Stimulated activated CD8-positive, alpha-beta memory T cell treated with anti-CD3 and anti-CD28 coated beads, Interleukin-7, amount 100 ng/mL, for 4 hours (primary cell): ENCODE data around the gene COL18A1.

ENCODE experiments used
- DNase-seq, 2 donors: peaks; one replicate each; pipeline ENCODE4 v3.0.0-alpha.2; 2020; ENCODE audit warnings: low read depth in 2 of 2

The COL18A1 gene

DNA sequence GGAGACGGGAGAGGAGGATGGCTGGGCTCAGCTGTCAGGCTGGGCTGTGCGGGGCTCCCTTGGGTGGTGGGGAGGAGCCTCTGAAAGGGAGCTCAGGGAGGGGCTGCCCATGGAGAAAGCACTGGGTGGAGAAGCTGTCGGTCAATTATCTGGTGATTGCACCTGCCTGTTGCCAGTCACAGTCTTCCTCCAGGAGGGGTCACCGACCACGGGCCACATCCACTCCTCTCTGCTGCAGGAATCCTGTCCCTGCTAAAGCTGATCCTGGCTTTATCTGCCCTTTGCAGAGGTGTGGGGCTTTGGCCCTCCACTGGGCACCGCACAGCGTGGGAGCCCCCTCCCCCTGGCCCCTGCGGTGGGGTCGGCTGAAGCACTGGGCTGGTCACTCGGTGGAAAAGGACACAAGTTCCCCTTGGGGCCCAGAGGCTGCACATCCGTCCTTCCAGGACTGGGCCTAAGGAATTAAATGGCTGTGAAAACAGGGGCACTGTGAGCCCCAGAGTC is 21.8 kb upstream of the COL18A1 start:
- DNase-seq, result no peak

DNA sequence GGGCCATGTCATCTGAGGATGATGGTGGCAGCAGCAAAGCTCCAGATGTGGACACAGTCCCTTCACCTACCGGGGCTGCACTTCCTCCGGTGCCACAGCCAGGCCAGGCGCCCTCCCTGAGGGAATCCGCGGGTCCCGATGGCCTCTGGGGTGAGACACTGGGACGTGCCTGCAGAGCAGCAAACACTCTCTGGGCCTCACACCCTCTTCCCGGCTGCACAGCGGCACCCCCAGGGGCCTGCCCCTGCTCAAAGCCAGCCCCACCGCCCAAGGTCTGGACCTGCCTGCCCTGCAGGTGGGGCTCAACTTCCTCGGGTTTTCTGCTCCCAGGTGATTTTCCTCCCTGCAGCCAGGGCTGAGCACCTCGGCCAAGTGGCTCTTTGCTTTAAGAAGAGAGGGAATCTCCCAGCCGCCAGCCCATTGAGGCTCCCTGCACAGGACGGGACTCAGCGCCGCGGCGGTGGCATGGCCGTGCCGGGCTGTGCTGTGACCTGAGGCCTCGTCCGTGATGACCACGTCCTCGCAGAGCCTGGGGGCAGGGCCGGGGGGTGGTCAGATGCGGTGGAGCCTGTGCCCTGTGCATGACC is 21.3 kb upstream of the COL18A1 start:
- DNase-seq, result no peak

DNA sequence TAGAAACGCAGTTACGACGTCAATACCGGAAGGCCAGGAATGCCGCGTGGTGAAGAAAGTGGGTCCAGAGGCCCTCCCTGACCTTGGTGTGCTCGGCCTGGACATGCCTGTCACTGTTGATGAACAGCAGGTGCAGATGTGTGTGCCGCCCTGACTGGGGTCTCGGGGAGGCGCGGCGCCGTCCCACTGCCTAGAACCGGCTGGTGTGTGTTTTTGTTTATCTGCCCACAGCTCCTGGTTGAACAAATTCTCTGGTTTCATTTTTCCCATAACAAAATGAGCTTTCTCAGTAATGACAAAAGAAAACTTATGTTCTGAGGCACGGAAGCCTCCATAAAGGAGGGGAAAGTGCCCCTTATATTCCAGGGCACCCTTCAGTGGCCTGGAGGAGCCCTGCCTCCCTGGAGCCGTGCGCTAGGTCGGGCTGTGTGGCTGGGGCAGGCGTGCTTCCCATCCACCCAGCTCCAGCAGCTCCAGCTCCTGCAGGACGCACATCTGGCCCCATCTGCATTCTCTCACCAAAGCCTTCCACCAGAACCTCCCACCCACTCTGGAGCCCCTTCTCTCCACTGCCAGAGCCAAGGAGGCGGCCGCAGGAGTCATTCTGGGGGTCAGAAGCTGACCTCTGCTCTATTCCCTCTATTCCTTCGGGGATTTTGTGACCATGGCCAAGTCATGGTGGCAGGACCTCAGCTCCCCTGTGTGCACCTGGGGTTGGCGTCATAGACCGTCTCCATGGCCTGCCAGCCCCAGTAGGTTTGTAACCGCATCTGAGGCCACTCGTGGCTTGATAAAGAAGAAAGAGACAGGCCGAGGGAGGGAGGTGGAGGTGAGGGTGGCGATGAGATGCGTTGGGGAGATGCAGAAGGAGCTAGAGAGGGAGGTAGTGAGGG is 20.1 kb upstream of the COL18A1 start:
- DNase-seq, result no peak

DNA sequence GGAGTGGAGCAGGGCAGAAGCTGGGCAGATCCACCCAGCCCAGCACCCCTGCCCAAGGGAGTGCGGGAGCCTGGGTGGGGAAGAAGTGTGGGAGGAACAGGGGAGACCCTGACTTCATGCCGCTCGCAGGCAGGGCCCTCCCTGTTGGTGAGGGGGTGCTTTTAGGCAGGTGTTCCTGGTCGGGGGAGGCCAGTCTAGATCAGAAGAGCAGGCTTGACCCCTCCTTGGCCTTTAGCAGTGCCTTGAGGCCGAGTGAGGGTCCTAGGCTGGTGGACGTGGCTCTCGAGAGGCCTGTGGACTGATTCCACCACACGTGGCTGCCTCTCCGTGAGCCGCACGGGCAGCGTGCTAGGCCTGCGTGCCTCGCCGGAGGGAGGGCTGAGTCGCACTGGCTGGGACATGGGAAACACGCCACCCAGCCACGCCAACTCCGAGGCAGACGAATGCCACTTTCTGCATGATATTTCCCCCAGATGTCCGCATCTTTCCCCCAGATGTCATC is 19.4 kb upstream of the COL18A1 start:
- DNase-seq, result no peak

DNA sequence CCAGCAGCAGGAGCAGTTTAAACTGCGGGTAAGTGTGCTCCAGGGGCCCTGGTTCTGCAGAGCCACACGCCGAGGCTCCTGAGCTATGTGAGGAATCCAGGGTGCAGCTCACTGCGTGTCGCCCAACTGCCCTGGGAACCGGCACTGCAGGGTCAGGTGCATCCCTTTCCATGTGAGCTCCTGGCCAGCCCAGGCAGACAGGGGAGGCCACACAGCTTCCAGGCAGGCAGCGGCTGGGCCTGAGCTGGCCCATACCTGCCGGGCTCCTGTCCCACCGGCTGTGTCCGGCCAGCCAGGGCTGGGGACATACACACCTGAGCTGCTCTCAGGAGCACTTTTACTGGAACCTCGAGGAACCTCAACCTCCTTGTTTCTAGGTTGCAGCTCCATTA is 18.6 kb upstream of the COL18A1 start:
- no peak for DNase-seq

DNA sequence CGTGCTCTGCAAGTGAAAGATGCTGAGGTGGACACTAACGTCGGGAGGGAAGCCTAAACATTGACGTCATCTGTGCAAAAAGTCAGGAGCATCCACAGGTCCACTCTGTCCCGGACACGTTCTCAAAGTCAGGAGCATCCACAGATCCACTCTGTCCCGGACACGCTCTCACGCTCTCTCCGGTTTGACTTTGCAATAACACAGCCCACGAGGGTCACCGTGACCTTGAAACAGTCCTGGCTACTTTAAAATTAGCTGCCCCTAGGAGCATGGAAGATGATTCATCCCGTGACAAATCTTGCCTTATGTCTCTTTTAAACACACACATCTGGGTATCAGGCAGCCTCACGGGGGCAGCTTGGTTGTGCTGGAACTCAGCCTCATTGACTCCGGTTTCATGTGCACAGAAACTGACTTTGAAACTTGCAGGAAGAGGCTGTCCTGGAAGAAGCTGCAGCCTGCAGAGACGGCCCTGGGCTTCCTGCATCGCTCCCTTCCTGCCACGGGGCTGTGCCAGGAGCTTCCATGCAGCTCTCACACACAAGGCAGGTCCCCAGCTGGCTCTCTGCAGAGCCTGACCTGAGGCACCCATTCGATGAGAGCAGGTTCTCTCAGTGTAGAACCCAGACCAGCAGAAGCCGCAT is 18.1 kb upstream of the COL18A1 start:
- no peak for DNase-seq

DNA sequence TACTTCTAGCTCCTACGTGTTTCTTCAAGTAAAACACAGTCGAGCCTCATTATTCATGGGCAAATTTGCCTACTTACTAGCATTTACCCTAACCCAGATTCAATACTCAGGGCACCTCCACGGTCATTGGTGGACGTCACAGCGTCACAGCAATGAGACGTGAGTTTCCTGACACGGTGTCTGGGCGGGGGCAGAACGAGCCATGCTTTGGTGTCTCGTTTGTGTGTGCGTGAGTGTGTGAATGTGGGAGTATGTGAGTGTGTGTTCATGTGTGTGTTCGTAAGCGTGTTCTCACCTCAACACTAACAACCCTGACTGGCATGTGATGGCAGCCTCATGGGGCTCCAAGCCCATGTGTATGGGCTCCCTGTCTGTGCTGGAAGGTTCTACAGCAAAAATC is 17.5 kb upstream of the COL18A1 start:
- no peak for DNase-seq

DNA sequence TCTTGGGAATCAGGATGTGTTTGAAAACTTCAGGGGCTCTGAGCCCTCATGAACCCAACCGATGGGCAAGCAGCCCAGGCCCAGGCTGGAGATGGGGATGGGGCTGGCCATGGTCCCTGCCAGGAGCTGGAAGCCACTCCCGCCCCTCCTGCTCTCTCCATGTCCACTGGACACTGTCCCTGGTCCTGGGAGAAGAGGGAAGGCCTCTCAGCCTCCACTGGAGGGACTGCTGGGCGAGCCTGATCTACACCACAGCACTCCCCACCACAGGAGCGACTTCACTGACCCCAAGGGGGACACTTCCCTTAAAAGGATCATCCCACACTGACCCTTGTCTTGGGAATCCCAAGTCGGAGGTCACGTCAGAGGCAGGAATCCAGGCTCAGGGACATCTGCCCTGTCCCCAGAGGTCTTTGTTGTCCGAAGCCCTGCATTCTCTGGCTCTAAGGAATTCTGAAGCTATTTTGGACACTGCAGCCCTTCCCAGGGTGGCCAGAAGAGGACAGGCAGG is 16.9 kb upstream of the COL18A1 start:
- DNase-seq, result no peak

DNA sequence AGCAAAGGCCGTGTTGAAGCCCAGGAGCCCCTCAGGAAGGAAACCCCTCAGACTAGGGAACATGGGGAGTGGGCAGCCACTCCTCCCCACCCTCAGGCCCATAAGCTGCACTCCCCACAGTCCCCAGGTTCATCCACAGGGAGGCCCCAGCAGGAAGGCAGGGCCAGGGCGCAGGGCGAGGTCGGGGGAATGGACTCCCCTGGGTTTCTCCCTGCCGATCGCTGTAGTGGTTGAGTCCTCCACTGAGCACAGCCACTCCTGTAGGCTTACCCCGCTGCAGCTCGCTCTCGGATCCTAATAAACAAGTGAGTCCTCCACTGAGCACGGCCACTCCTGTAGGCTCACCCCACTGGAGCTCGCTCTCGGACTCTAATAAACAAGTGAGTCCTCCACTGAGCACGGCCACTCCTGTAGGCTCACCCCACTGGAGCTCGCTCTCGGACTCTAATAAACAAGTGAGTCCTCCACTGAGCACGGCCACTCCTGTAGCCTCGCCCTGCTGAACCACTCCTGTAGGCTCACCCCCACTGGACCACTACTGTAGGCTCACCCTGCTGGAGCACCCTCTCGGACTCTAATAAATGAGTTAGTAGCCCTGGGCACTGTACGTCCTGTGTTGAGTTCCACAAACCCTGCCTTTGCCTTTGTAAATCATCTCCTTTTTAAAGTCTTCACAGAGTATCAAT is 16.2 kb upstream of the COL18A1 start:
- DNase-seq, result no peak

DNA sequence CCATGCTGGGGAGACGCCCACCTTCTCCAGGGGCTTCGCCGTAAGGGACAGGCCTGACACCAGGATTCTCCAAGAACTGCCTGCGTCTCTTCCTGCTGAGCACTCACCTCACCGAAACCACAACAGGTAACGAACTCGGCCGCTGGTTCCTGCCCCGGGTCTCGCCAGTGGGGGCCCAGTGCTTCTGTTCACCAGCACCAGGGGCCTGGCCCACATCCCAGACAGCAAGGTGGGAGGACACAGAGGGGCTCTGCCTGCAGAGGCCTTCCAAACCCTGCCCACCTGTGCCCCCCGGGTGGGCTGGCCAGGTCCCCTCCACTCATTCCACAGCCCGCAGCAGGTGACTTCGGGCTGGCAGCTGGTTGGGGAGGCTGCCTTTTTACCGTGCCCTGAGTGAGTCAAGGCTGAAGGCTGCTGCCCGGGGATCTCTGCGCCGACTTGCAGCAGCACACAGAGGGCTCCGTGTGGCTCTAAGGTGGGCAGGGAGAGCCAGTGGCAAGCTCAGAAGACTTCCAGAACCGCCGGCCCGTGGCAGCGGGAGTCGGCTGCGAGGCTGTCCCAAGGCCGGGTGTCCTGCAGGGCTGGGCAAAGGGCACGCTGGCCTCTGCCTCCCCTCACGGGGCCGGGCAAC is 14.7 kb upstream of the COL18A1 start:
- no peak for DNase-seq

DNA sequence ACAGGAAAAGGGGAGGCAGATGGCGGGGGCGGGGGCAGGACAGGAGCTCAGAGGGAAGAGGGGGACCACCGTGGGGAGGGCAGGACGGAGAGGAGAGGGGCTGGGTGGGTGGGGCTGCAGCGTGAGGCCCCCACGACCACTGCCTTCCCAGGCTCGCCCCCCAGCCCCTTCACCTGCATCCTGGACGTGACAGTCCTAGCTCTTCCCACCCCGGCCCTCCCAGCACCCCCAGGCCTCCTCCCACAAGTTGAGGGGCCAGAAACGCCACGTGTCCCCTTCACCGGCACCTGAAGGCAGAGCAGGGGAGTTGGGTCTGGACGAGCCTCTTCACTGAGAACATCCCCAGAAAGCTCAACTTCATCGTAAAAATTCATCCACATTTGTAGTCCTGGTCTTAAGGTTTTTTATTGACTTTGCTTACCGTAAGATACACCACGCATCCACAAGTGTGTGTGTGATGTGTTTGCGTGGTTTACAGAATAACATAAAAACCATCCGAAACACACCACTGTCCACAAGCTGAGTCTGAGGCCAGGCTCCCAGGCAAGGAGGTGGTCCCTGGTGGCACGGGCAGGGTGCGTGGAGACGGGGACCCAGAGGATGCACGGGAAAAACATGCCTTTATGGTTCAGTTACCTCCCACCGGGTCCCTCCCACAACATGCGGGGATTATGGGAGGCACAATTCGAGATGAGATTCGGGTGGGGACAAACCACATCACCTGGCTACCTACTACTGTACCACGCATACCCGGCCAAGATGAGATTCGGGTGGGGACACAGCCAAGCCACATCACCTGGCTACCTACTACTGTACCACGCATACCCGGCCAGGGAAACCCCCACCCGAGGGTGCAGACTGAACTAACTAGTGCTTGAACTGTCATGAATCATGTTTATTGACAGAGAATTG is 13.9 kb upstream of the COL18A1 start:
- DNase-seq, result no peak

DNA sequence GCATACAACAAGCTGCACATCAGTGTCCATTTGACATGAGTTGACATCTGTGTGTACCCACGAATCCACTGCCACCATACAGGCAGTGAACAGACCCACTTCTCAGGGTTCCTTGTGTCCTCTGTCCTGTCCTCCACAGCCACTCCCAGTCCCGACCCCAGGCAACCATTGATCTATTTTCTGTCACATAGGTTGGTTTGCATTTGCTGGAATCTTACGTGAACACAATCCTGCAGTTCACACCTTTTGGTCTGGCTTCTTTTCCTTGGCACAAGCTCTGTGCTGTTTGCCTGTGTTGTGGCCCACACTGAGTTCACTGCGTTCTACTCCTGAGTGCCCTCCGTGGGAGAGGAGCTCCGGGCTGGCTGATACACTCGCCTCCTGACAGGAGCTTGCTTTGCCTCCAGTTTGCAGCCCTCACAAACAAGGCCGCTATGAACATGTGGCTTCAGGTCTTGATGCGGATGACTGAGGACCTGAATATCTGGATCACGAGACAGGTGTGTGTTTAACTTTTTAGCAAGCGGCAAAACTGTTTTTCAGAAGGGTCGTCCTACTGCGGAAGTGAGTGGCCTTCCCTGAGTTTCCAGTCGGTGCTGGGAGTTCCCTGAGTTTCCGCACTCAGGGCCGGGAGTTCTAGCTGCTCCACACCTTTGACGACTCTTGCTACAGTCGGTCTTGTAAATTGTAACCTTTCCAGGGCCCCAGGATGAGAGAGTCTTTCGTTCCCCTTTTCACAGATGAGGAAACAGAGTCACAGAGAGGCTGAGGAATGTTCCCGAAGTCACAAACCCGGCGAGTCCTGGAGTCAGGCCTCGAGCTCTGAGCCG is 13.0 kb upstream of the COL18A1 start:
- DNase-seq, result no peak

DNA sequence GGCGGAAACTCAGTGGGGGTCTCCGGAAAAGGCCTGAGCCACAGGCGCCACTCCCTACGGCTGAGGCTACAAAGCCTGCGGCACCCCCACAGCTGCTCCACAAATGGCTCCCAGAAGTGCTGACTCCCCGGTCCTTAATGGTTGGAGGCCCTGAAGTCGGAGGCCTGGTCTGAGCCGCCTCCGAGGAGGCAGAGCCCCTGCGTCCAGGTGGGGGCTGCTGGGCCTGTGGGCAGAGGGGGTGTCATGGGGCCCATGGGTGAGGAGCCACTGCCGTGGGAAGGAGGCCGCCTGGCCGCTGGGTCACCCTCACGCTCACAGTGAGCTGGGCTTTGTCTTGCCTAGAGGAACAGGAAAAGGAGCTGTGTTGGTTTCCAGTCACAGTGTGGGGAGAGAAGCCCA is 12.4 kb upstream of the COL18A1 start:
- no peak for DNase-seq

DNA sequence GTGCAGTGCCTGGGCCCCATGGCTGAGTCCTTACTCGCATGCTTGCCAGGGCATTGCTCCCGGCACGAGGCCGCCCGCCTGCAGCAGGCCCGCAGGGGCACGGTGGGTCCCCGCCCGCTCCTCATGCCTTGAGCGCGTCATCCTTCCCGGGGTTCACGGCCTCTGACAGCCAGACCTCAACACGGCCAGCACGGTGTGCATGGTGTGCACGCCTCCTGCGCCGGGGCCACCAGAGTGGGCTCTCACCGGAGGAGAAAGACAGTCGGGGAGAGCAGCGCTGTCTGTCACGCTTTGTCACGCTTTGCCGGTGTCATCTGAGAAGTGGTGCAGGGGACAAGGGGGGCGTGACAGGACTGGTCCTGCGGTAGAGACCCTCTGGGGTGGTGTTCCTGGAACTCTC is 11.9 kb upstream of the COL18A1 start:
- DNase-seq, result no peak

DNA sequence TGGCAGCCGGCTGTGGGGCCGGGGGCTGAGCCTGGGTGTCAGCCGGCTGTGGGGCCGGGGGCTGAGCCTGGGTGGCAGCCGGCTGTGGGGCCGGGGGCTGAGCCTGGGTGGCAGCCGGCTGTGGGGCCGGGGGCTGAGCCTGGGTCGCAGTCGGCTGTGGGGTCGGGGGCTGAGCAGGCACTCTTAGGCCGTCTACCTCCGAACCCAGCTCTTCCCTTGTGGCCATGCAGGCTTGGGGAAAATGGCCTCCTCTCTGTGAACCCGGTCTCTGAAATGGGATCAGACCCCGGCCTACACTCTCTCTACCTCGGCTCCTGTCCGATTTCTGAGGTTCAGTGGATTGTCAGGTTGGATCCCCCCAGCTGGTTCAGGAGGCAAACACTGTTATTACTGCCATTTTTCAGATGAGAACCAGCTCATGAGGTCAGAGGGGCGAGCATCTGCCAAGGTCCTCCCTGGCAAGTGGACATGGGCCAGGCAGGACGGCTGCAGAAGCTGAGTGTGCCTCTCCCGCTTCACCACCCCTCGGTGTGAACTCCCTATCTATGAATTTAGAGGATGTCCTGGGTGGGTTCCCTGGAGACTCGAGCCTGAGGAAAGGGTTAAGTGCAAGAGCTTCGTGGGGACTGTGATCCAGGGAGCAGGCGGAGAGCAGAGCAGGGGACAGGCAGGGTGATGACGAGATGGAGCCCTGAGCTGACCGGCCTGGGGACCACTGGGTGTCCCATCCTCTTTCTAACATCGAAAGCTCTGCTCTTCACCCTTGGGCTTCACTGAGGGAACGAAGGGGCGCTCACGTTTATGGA is 10.9 kb upstream of the COL18A1 start:
- no peak for DNase-seq

DNA sequence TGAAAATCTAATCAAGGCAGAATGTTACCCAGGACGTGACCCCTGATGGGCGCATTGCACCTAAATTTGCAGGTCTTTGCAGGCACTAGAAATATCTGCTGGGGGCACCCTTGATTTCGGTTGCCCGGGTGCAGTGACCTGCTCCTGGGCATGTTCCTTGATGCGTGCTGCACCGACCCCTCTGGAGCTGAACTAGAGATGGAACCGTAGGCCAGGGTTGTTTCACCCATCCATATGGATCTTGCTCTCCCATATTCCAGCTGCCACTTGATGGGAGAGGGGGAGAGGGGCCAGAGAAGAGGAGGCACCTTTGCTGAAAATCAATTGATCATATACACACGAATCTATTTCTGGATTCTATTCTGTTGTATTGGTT is 8.4 kb upstream of the COL18A1 start:
- no peak for DNase-seq

DNA sequence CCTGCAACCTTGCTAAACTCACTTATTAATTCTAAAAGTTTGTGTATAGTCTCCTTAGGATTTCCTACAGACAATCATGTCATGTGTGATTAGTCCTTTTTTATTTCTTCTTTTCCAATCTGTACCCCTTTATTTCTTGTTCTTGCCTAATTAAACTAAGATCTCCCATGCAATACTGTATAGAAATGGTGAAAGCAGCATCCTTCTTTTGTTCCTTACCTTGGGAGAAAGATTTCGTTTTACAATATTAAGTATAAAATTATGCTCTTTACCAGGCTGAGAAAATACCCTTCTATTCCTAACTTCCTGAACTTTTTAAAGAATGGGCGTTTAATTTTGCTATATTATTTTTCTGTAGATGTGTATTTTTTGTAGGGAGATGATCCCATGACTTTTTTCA is 7.6 kb upstream of the COL18A1 start:
- DNase-seq, result no peak

DNA sequence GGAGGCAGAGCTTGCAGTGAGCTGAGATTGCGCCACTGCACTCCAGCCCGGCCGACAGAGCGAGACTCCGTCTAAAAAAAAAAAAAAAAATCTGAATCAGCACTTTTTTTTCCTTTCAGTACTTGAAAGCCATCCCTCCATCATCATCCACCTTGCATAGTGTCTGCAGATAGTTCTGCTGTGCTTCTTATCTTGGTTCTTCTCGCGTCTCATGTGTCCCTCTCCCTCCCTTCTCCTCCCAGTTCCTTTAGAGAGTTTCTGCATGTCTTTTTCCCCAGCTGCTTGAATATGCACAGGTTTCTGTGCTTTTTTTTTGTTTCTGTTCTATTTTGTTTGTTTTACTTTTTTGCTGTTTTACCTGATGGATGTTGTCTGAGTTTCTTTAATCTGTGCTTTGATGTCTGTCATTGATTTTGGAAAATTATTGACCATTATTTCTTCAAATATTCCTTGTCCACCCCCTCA is 3.9 kb upstream of the COL18A1 start:
- DNase-seq, result no peak
